Measurements from ENCODE around the gene HAND1. TPM values are rescaled to one million over a fixed set of nuclear protein-coding genes. Genes with fewer than 3 reads are reported as not detected.

The HAND1 gene
- total RNA-seq, 4 donors from 2014 or later = not detected

DNA sequence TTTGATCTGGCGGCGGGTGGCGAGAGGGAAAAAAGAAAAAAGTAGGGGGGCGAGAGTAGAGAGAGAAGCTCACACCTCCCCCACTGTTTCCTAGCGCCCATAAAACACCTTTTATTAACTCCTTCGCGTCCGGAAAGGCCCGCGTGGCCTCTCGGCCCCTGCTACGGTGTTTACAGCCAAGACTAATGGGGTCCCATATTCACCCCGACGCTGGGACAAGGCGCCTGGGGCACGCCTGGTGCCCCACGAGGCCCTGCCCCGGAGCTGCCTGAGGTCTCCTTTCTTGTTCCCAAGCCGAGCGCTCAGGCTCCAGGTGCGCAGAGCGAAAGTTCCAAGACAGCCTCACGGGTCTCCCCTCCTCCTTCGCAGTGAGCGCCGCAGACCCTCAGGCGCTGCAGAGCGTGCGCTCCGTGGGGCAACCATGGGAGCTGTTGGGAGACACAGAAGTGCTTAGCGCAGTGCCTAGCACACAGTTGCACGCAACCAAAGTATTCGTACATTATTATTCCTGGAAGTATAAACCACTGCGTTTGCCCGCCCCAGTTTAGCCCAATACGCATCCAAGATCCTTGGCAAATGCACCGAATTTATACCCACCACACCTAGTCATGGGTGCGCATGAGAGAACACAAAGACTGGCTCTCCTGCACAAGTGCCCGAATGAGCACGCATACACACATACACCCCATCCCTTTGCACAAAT, 4.3 kb downstream of the HAND1 start:
- 5 to 9% methylated on average over 7 to 22 of the region's 40 CpGs for WGBS, 2 donors (ENCODE audit: low coverage in 1 of 2)
- Histone ChIP-seq H3K36me3 (no peaks in the 10 kb centered on the region), H3K9me3 (no peaks in the 10 kb centered on the region), H3K27me3 (peaks cover 98% of the 10 kb centered on the region), H3K27ac (no peak overlapping the region), H3K4me1 (peaks cover 0 to 60% (median 39%) of the 10 kb centered on the region in 3 donors), H3K4me3 (no peak overlapping the region)
- TF ChIP-seq POLR2A (IDR thresholded peaks at IDR 0.05) = no peak
- TF ChIP-seq, protein P1, sequence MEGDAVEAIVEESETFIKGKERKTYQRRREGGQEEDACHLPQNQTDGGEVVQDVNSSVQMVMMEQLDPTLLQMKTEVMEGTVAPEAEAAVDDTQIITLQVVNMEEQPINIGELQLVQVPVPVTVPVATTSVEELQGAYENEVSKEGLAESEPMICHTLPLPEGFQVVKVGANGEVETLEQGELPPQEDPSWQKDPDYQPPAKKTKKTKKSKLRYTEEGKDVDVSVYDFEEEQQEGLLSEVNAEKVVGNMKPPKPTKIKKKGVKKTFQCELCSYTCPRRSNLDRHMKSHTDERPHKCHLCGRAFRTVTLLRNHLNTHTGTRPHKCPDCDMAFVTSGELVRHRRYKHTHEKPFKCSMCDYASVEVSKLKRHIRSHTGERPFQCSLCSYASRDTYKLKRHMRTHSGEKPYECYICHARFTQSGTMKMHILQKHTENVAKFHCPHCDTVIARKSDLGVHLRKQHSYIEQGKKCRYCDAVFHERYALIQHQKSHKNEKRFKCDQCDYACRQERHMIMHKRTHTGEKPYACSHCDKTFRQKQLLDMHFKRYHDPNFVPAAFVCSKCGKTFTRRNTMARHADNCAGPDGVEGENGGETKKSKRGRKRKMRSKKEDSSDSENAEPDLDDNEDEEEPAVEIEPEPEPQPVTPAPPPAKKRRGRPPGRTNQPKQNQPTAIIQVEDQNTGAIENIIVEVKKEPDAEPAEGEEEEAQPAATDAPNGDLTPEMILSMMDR (IDR thresholded peaks at IDR 0.05) = no peak
- no peak for TF ChIP-seq EP300 (IDR thresholded peaks at IDR 0.05)
- no peak for TF ChIP-seq POLR2AphosphoS5 (IDR thresholded peaks at IDR 0.05)
- no peak for ATAC-seq

DNA sequence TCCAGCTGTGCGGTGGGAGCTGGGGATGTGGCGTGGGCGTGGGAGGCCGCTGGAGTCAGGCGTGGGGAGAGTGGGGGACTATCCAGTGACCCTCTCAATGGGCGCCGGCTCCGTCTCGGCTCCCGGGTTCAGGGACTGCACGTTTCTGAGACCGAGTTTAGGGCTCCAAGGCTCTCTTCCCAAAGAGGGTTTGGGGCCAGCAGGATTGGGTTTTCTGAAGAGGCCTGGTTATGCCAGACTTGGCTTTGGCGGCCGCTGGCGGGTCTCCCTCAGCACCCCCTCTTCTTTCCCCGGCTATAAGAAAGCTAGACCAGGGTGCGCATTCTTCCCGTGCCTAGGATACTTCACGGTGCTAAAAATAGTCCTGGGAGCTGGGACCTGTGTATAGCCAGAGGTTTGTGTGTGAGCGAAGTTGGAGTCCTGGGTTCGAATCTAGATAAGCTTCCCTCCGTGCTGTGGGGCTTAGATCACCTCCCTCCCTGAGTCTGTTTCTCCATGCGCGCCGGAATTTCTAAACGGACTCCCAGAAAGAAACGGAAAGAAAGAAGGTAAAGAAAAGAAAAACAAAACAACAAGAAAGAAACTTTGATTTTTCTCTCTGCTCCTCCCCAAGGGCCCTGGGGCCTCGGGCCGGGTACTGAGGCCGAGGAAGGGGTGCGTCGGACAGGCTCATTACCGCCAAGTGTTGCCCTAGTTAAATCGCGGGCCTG, 5.0 kb downstream of the HAND1 start:
- WGBS, 2 donors (ENCODE audit: low coverage in 1 of 2) = 4 to 12% methylated on average over 5 to 15 of the region's 35 CpGs
- H3K4me1 ChIP-seq = peaks cover 0 to 53% (median 32%) of the 10 kb centered on the region in 3 donors
- TF ChIP-seq, protein P1 (IDR thresholded peaks at IDR 0.05) = no peak
- TF ChIP-seq POLR2A (IDR thresholded peaks at IDR 0.05) (no peak), EP300 (IDR thresholded peaks at IDR 0.05) (no peak), POLR2AphosphoS5 (IDR thresholded peaks at IDR 0.05) (no peak)
- H3K4me3 ChIP-seq = no peak overlapping the region
- no peak overlapping the region for H3K27ac ChIP-seq
- no peaks in the 10 kb centered on the region for H3K36me3 ChIP-seq
- ATAC-seq = no peak
- no peaks in the 10 kb centered on the region for H3K9me3 ChIP-seq
- peaks cover 96% of the 10 kb centered on the region for H3K27me3 ChIP-seq

DNA sequence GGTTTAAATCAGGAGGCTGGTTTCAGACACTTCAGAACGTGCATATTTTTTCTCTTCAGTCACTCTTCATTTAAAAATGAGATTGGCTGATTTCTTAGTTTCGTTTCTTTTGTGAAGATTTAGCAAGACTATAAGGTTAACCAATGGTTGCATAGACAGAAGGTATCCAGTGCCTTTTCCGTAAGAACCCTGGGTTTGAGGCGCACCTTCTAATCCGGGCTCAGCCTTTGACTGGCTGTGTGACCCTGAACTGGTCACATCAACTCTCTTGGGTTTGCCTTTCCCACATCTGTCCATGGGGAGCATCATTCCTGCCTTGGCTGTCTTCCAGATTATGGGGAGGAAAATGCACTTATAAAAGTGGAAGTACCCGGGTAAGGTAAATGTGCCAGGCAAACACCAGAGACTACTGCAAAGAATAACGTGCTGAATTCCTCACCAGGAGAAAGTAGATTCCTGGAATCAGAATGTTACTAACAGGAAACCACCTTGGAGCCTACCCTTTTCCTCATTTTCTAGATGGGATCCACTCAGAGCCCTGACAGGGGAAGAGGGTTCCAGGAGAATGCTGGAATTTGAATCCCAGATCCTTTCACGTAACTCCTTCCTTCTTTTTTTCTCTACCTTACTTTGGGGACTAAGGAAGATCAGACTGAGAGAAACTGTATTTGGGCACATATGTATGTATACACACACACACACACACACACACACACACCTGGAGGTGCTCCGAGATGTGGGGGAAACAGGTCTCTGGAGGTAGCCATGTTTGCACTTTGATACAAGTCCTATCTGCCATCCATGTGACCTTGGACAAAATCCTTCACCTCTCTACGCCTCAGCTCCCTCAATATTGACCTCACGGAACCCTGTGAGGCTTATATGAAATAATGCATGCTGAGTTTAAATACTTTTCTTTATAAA, 6.8 kb downstream of the HAND1 start:
- WGBS, 2 donors (ENCODE audit: low coverage in 1 of 2) = 26 to 30% methylated on average over 9 to 11 of the region's 11 CpGs
- no peaks in the 10 kb centered on the region for H3K9me3 ChIP-seq
- H3K36me3 ChIP-seq = no peaks in the 10 kb centered on the region
- ATAC-seq = no peak
- TF ChIP-seq POLR2AphosphoS5 (IDR thresholded peaks at IDR 0.05) (no peak), EP300 (IDR thresholded peaks at IDR 0.05) (no peak), POLR2A (IDR thresholded peaks at IDR 0.05) (no peak)
- TF ChIP-seq, protein P1 (IDR thresholded peaks at IDR 0.05) = no peak
- peaks cover 78% of the 10 kb centered on the region for H3K27me3 ChIP-seq
- H3K4me3 ChIP-seq = no peak overlapping the region
- no peak overlapping the region for H3K27ac ChIP-seq
- peaks cover 0 to 34% (median 18%) of the 10 kb centered on the region in 3 donors for H3K4me1 ChIP-seq

DNA sequence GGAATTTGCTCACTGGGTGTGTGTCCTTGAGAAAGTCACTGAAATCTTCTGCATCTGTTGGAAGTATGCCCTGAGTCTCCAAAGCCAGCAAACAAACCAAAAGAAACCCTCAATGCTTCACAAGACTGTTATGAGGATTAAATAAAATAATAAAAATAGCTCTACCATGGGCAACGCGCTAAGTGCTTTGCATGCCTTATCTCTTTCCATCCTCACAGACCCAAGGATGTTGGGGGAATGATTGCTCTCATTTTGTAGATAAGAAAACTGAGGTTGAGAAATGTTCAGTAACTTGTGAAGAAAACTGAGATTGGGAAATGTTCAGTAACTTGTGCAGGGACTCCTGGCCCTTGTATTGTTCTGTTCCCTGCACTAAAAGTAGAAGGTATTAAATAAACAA, 7.9 kb downstream of the HAND1 start:
- 17 to 68% methylated on average over 1 to 2 of the region's 2 CpGs for WGBS, 2 donors (ENCODE audit: low coverage in 1 of 2)
- Histone ChIP-seq H3K4me1 (peaks cover 0 to 24% (median 8%) of the 10 kb centered on the region in 3 donors), H3K36me3 (no peaks in the 10 kb centered on the region), H3K9me3 (no peaks in the 10 kb centered on the region), H3K27me3 (peaks cover 67% of the 10 kb centered on the region), H3K27ac (no peak overlapping the region), H3K4me3 (no peak overlapping the region)
- TF ChIP-seq POLR2AphosphoS5 (IDR thresholded peaks at IDR 0.05) (no peak), EP300 (IDR thresholded peaks at IDR 0.05) (no peak), POLR2A (IDR thresholded peaks at IDR 0.05) (no peak)
- TF ChIP-seq, protein P1 (IDR thresholded peaks at IDR 0.05) = no peak
- no peak for ATAC-seq

All from gastroesophageal sphincter (tissue), 4 donors.